ENCODE data around the gene XAF1.
"Not testable (repeated sequence)": the region's sequence is repeated elsewhere in the genome, so short reads cannot be mapped to it uniquely, and the experiment has no call there.

XAF1 gene

DNA sequence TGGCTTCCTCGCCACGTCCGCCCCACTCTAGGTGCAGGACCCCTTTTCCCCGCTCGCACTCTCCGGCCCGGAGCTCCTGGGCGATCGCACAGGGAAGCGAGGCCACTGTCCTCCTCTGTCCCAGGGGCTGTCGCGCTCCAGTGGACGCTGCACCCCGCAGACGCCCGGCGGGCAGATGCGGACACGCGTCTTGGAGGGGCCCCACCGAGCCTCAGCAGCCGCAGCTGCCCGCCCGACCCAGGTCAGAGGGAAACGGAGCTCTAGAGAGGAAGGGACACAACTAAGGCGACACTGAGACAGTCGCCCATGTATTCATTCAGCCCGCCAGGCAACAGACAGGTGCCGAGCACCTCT lies 42.0 kb upstream of the XAF1 start:
- no peak overlapping the region for H3K27ac ChIP-seq (ENCODE audit: low read depth, low read length, severe bottlenecking)
- no peaks in the 10 kb centered on the region for H3K4me1 ChIP-seq (ENCODE audit: control insufficient read depth, insufficient read depth, low read length, poor library complexity, severe bottlenecking)
- no peaks in the 10 kb centered on the region for H3K36me3 ChIP-seq (ENCODE audit: control insufficient read depth, insufficient read depth, low read length)
- H3K9me3 ChIP-seq (ENCODE audit: control insufficient read depth, low read length) = no peaks in the 10 kb centered on the region
- 6% methylated on average over 22 to 27 of the region's 29 CpGs for WGBS, 2 experiments (ENCODE audit: insufficient coverage in 2 of 2)
- H3K4me3 ChIP-seq (ENCODE audit: extremely low read depth, insufficient read depth, low read length, poor library complexity, severe bottlenecking) = peak overlapping the region; percentile 44

DNA sequence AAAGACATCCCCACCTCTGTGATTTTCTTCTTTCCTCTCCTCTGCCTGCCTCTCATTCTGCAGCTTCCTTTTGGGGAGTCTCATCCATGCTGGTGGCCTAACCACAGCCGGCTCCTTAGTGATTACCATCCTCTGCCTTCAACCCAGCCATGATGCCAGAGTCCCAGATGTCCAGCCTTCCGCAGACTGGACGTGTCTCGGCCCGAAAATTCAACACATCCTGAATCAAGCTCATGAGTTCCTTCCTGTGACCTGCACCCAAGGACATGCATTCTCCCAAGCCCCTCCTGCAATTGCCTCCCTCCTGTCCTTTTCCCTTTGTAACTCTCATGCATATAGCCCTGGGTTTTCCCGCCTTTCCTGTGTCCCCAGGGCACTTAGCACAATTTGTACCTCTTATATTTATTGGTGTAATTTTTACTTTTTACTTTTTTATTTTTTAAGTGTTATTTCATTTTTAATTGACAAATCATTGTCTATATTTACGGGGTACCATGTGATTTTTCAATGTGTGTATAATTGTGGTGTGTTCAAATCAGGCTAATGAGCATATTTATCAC lies 41.5 kb upstream of the XAF1 start:
- H3K4me1 ChIP-seq (ENCODE audit: control insufficient read depth, insufficient read depth, low read length, poor library complexity, severe bottlenecking) = no peaks in the 10 kb centered on the region
- no peak overlapping the region for H3K4me3 ChIP-seq (ENCODE audit: extremely low read depth, insufficient read depth, low read length, poor library complexity, severe bottlenecking)
- no peaks in the 10 kb centered on the region for H3K36me3 ChIP-seq (ENCODE audit: control insufficient read depth, insufficient read depth, low read length)
- H3K27ac ChIP-seq (ENCODE audit: low read depth, low read length, severe bottlenecking) = no peak overlapping the region
- no peaks in the 10 kb centered on the region for H3K9me3 ChIP-seq (ENCODE audit: control insufficient read depth, low read length)
- WGBS, 2 experiments (ENCODE audit: insufficient coverage in 2 of 2) = 94% methylated on average over 5 of the region's 7 CpGs

DNA sequence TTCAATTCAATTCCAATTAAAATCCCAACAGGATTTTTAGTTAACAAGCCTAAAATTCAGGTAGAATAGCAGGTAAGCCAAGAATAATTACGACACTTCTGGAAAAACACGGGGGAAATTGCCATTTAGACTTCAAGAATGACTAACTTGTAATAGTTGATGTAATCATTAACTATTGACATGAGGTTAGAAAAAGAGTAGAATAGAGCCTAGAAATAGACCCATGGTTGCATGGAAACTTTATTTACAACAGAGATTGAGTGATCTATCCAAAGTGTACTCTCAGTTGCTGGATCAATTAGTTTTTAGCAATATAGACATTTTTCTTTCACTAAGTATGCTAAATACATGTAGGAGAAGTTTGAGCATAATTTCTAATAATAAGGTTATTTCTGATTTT lies 39.1 kb upstream of the XAF1 start:
- Histone ChIP-seq H3K4me3 (ENCODE audit: extremely low read depth, insufficient read depth, low read length, poor library complexity, severe bottlenecking) (no peak overlapping the region), H3K36me3 (ENCODE audit: control insufficient read depth, insufficient read depth, low read length) (no peaks in the 10 kb centered on the region), H3K9me3 (ENCODE audit: control insufficient read depth, low read length) (no peaks in the 10 kb centered on the region), H3K27ac (ENCODE audit: low read depth, low read length, severe bottlenecking) (no peak overlapping the region), H3K4me1 (ENCODE audit: control insufficient read depth, insufficient read depth, low read length, poor library complexity, severe bottlenecking) (no peaks in the 10 kb centered on the region)
- WGBS, 2 experiments (ENCODE audit: insufficient coverage in 2 of 2) = 100% methylated on average over 2 of the region's 2 CpGs; no CpG with 5 or more reads in 1 of the 2 experiments

DNA sequence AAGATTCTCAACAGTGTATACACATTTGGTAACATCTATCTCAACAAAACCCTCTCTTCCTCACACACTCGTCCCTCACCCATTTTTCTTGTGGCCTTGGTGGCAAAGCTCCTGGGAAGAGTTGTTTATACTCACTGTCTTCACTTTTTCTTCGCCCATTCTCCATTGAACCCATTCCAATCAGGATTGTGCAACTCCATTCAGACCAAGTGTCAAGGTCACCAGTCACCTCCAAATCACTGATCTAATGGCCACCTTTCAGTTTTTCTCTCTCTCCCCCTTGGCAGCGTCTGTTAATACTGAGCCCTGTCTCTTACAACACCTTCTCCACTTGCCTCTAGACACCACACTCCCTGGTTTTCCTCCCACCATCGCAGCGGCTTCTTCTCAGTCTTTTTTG lies 34.1 kb upstream of the XAF1 start:
- WGBS, 2 experiments (ENCODE audit: insufficient coverage in 2 of 2) = 84 to 91% methylated on average over 5 of the region's 5 CpGs
- H3K36me3 ChIP-seq (ENCODE audit: control insufficient read depth, insufficient read depth, low read length) = no peaks in the 10 kb centered on the region
- H3K4me3 ChIP-seq (ENCODE audit: extremely low read depth, insufficient read depth, low read length, poor library complexity, severe bottlenecking) = no peak overlapping the region
- H3K9me3 ChIP-seq (ENCODE audit: control insufficient read depth, low read length) = no peaks in the 10 kb centered on the region
- no peak overlapping the region for H3K27ac ChIP-seq (ENCODE audit: low read depth, low read length, severe bottlenecking)
- no peaks in the 10 kb centered on the region for H3K4me1 ChIP-seq (ENCODE audit: control insufficient read depth, insufficient read depth, low read length, poor library complexity, severe bottlenecking)

- Histone ChIP-seq H3K4me1 (ENCODE audit: control insufficient read depth, insufficient read depth, low read length, poor library complexity, severe bottlenecking) (no peaks in the 10 kb centered on the region), H3K4me3 (ENCODE audit: extremely low read depth, insufficient read depth, low read length, poor library complexity, severe bottlenecking) (no peak overlapping the region), H3K27ac (ENCODE audit: low read depth, low read length, severe bottlenecking) (no peak overlapping the region), H3K9me3 (ENCODE audit: control insufficient read depth, low read length) (no peaks in the 10 kb centered on the region), H3K36me3 (ENCODE audit: control insufficient read depth, insufficient read depth, low read length) (no peaks in the 10 kb centered on the region)
- 79 to 93% methylated on average over 2 to 3 of the region's 5 CpGs for WGBS, 2 experiments (ENCODE audit: insufficient coverage in 2 of 2)
Observed at GRCh38 chr17:6724009-6724408, 31.8 kb upstream of the XAF1 start.

GRCh38 chr17:6729531-6729930 lies 26.3 kb upstream of the XAF1 start:
- H3K4me3 ChIP-seq (ENCODE audit: extremely low read depth, insufficient read depth, low read length, poor library complexity, severe bottlenecking) = no peak overlapping the region
- H3K36me3 ChIP-seq (ENCODE audit: control insufficient read depth, insufficient read depth, low read length) = no peaks in the 10 kb centered on the region
- 85 to 92% methylated on average over 2 to 4 of the region's 4 CpGs for WGBS, 2 experiments (ENCODE audit: insufficient coverage in 2 of 2)
- no peak overlapping the region for H3K27ac ChIP-seq (ENCODE audit: low read depth, low read length, severe bottlenecking)
- H3K4me1 ChIP-seq (ENCODE audit: control insufficient read depth, insufficient read depth, low read length, poor library complexity, severe bottlenecking) = no peaks in the 10 kb centered on the region
- H3K9me3 ChIP-seq (ENCODE audit: control insufficient read depth, low read length) = no peaks in the 10 kb centered on the region

- H3K27ac ChIP-seq (ENCODE audit: low read depth, low read length, severe bottlenecking) = not testable (repeated sequence)
- no CpG with 5 or more reads among the region's 6 CpGs for WGBS, 2 experiments (ENCODE audit: insufficient coverage in 2 of 2)
Observed at GRCh38 chr17:6746665-6747064, 9.2 kb upstream of the XAF1 start.

DNA sequence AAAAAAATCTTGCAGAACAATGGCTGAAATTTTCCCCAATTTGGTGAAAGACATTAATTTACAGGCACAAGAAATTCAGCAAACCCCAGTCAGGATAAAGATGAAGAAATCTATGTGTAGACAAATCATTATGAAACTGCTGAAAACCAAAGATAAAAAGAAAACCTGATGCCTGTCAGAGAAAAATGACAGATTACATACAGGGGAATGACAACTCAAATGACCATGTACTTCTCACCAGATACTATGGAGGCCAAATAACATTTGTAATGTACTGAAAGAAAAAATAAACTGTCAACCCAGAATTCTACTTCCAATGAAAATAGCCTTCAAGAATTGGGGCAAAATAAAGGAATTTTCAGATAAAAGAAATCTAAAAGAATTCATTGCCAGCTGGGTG lies 7.2 kb upstream of the XAF1 start:
- H3K9me3 ChIP-seq (ENCODE audit: control insufficient read depth, low read length) = peaks cover 3% of the 10 kb centered on the region
- peaks cover 12% of the 10 kb centered on the region for H3K4me1 ChIP-seq (ENCODE audit: control insufficient read depth, insufficient read depth, low read length, poor library complexity, severe bottlenecking)
- no peak overlapping the region for H3K4me3 ChIP-seq (ENCODE audit: extremely low read depth, insufficient read depth, low read length, poor library complexity, severe bottlenecking)
- H3K36me3 ChIP-seq (ENCODE audit: control insufficient read depth, insufficient read depth, low read length) = no peaks in the 10 kb centered on the region
- H3K27ac ChIP-seq (ENCODE audit: low read depth, low read length, severe bottlenecking) = no peak overlapping the region

More at GRCh38 chr17:6746665-6747064, 9.2 kb upstream of the XAF1 start:
- not testable (repeated sequence) for H3K4me3 ChIP-seq (ENCODE audit: extremely low read depth, insufficient read depth, low read length, poor library complexity, severe bottlenecking); H3K4me1 ChIP-seq (ENCODE audit: control insufficient read depth, insufficient read depth, low read length, poor library complexity, severe bottlenecking); H3K36me3 ChIP-seq (ENCODE audit: control insufficient read depth, insufficient read depth, low read length); H3K9me3 ChIP-seq (ENCODE audit: control insufficient read depth, low read length)

GRCh38 chr17:6749519-6749918 lies 6.3 kb upstream of the XAF1 start:
- Histone ChIP-seq H3K27ac (ENCODE audit: low read depth, low read length, severe bottlenecking) (no peak overlapping the region), H3K4me1 (ENCODE audit: control insufficient read depth, insufficient read depth, low read length, poor library complexity, severe bottlenecking) (peaks cover 13% of the 10 kb centered on the region), H3K9me3 (ENCODE audit: control insufficient read depth, low read length) (peaks cover 3% of the 10 kb centered on the region), H3K4me3 (ENCODE audit: extremely low read depth, insufficient read depth, low read length, poor library complexity, severe bottlenecking) (no peak overlapping the region), H3K36me3 (ENCODE audit: control insufficient read depth, insufficient read depth, low read length) (no peaks in the 10 kb centered on the region)
- whole genome bisulfite sequencing, 2 experiments (ENCODE audit: insufficient coverage in 2 of 2) = 84% methylated on average over 3 of the region's 6 CpGs; no CpG with 5 or more reads in 1 of the 2 experiments

DNA sequence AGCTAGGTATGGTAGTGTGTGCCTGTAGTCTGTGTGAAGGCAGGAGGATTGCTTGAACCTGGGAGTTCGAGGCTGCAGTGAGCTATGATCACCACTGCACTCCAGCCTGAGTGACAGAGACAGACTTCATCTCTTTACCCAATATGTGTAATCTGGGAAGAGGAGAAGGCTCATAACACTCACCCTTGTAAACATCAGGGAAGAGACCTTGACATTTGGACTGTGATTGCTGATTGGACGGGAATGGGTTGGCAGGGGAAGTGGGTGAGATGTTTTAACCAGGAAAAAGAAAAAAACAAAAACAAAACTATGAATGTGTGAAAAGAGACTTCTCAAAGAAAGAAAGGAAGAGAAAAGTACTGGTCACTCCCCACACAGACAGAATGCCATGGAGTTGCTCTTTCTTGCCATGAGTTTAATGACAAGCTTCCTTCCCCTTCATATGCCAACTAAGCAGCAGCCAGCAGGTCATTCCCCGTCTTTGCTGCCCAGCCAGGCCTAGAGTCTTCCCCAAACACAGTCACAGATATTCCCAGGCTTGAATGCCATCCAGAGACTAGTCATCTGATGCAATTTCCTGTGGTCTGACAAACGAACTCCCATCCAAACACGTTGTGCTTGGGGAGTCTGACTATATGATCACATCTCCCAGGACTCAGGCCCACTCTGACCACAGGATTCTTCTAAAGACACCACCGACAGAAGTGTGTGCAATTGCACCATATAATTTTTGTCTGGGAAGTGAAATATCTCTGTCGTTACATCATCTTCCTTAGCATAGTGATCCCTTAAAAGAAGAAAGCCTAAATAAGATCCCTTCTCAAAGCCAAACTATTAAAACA lies 3.6 kb upstream of the XAF1 start:
- H3K27ac ChIP-seq (ENCODE audit: low read depth, low read length, severe bottlenecking) = peak overlapping the region; percentile 82
- 59 to 63% methylated on average over 4 to 5 of the region's 7 CpGs for WGBS, 2 experiments (ENCODE audit: insufficient coverage in 2 of 2)
- no peak overlapping the region for H3K4me3 ChIP-seq (ENCODE audit: extremely low read depth, insufficient read depth, low read length, poor library complexity, severe bottlenecking)
- H3K9me3 ChIP-seq (ENCODE audit: control insufficient read depth, low read length) = peaks cover 3% of the 10 kb centered on the region
- H3K36me3 ChIP-seq (ENCODE audit: control insufficient read depth, insufficient read depth, low read length) = no peaks in the 10 kb centered on the region
- peaks cover 13% of the 10 kb centered on the region for H3K4me1 ChIP-seq (ENCODE audit: control insufficient read depth, insufficient read depth, low read length, poor library complexity, severe bottlenecking)

- H3K9me3 ChIP-seq (ENCODE audit: control insufficient read depth, low read length) = peaks cover 3% of the 10 kb centered on the region
- H3K36me3 ChIP-seq (ENCODE audit: control insufficient read depth, insufficient read depth, low read length) = no peaks in the 10 kb centered on the region
- 91 to 100% methylated on average over 2 to 4 of the region's 9 CpGs for WGBS, 2 experiments (ENCODE audit: insufficient coverage in 2 of 2)
- H3K4me3 ChIP-seq (ENCODE audit: extremely low read depth, insufficient read depth, low read length, poor library complexity, severe bottlenecking) = no peak overlapping the region
- peaks cover 13% of the 10 kb centered on the region for H3K4me1 ChIP-seq (ENCODE audit: control insufficient read depth, insufficient read depth, low read length, poor library complexity, severe bottlenecking)
- H3K27ac ChIP-seq (ENCODE audit: low read depth, low read length, severe bottlenecking) = peak overlapping the region; percentile 82
Observed at GRCh38 chr17:6753006-6753445, 2.8 kb upstream of the XAF1 start.
